Smooth muscle cell (in vitro differentiated cells): ENCODE measurements around the gene MYBL2. TPM values are rescaled to one million over a fixed set of nuclear protein-coding genes. Genes with fewer than 3 reads are reported as not detected.

Experiments
- DNase-seq: peaks from one replicate; lab custom pipeline; 2025; ENCODE audit not compliant: unreplicated experiment; lab: John Stamatoyannopoulos, UW
- H2AFZ ChIP-seq: fragments of 200-600 bp; sonication (generic); 2 replicates; pipeline ENCODE4 v1.6.0; 2016; ENCODE audit warnings: antibody characterized with exemption, low read depth, mild to moderate bottlenecking
- H3F3A ChIP-seq: fragments of 200-600 bp; sonication (generic); 2 replicates; pipeline ENCODE4 v1.6.0; 2017; ENCODE audit warnings: antibody characterized with exemption, low read depth
- H3K27ac ChIP-seq: fragments of 200-600 bp; sonication (generic); 2 replicates; pipeline ENCODE4 v1.5.1; 2016; ENCODE audit warnings: low read depth, mild to moderate bottlenecking
- H3K27me3 ChIP-seq: fragments of 200-600 bp; sonication (generic); 2 replicates; pipeline ENCODE4 v1.6.1; 2016; ENCODE audit warnings: low read depth, mild to moderate bottlenecking
- H3K36me3 ChIP-seq: fragments of 200-600 bp; sonication (generic); 2 replicates; pipeline ENCODE4 v1.5.1; 2016; ENCODE audit warnings: low read depth
- H3K4me1 ChIP-seq: fragments of 200-600 bp; sonication (generic); 2 replicates; pipeline ENCODE4 v1.5.1; 2016; ENCODE audit warnings: low read depth
- H3K4me2 ChIP-seq: fragments of 200-600 bp; sonication (generic); 2 replicates; pipeline ENCODE4 v1.6.0; 2016; ENCODE audit warnings: mild to moderate bottlenecking
- H3K4me3 ChIP-seq: fragments of 200-600 bp; sonication (generic); 2 replicates; pipeline ENCODE4 v1.5.1; 2016; ENCODE audit warnings: mild to moderate bottlenecking
- H3K79me2 ChIP-seq: fragments of 200-600 bp; sonication (generic); 2 replicates; pipeline ENCODE4 v1.6.0; 2016; ENCODE audit warnings: low read depth, mild to moderate bottlenecking
- H3K9ac ChIP-seq: fragments of 200-600 bp; sonication (generic); 2 replicates; pipeline ENCODE4 v1.6.0; 2016; ENCODE audit warnings: low read depth
- H3K9me3 ChIP-seq: fragments of 200-600 bp; sonication (generic); replicated peaks from 2 replicates; pipeline ENCODE4 v1.5.1; 2016; ENCODE audit warnings: low read depth
- H4K20me1 ChIP-seq: fragments of 200-600 bp; sonication (generic); 2 replicates; pipeline ENCODE4 v1.6.0; 2016; ENCODE audit warnings: low read depth
- CTCF ChIP-seq: fragments of 200-600 bp; sonication (generic); IDR thresholded peaks from 2 replicates; pipeline ENCODE4 v1.5.1; 2017; ENCODE audit warnings: borderline replicate concordance, mild to moderate bottlenecking, antibody characterized with exemption; ENCODE audit not compliant: insufficient read depth, poor library complexity, severe bottlenecking
- WGBS: methylation state at CpG from one replicate; pipeline ENCODE4 v1.1.7; 2016; ENCODE audit warnings: low lambda C conversion rate; 5-methylcytosine and 5-hydroxymethylcytosine counted together
- polyA plus RNA-seq: library from polyadenylated mRNA; unstranded; fragments of >200 nt; fragmentation: Nextera tagmentation; extraction: Ambion mirVana; gene quantifications from 2 replicates; pipeline ENCODE4 v1.2.1, GENCODE V29; 2016
- total RNA-seq: library from RNA; depleted of rRNA; stranded (reverse); fragments of >200 nt; gene quantifications from 2 replicates; pipeline ENCODE4 v1.2.3, GENCODE V29; 2014

The MYBL2 gene
- total and polyA plus RNA-seq, 2 experiments from 2014 or later: 8.6 to 26.2 TPM

- Histone ChIP-seq H3K79me2 (no peaks in the 10 kb centered on the region), H4K20me1 (no peaks in the 10 kb centered on the region), H3K9me3 (no peaks in the 10 kb centered on the region), H3K27me3 (no peaks in the 10 kb centered on the region), H3K4me1 (no peaks in the 10 kb centered on the region), H3K27ac (no peak overlapping the region), H3K9ac (no peak overlapping the region), H3K4me2 (no peak overlapping the region), H2AFZ (no peak overlapping the region), H3F3A (peaks cover 2% of the 10 kb centered on the region), H3K4me3 (no peak overlapping the region), H3K36me3 (no peaks in the 10 kb centered on the region)
- no peak for DNase-seq
- WGBS: 92% methylated on average over 8 of the region's 8 CpGs
- no peak for TF ChIP-seq CTCF
These were observed 14.6 kb downstream of the MYBL2 start for GRCh38 chr20:43681468-43681942.

GRCh38 chr20:43681991-43682410, 15.1 kb downstream of the MYBL2 start:
- TF ChIP-seq CTCF: no peak
- Histone ChIP-seq H3K36me3 (no peaks in the 10 kb centered on the region), H3K4me3 (no peak overlapping the region), H3K27ac (no peak overlapping the region), H3K79me2 (no peaks in the 10 kb centered on the region), H3K4me1 (no peaks in the 10 kb centered on the region), H2AFZ (no peak overlapping the region), H4K20me1 (no peaks in the 10 kb centered on the region), H3K27me3 (no peaks in the 10 kb centered on the region), H3F3A (no peaks in the 10 kb centered on the region), H3K4me2 (no peak overlapping the region), H3K9ac (no peak overlapping the region), H3K9me3 (no peaks in the 10 kb centered on the region)
- WGBS: 86% methylated on average over 2 of the region's 2 CpGs
- no peak for DNase-seq

- no peak overlapping the region for H3K9ac ChIP-seq
- H3K9me3 ChIP-seq: no peaks in the 10 kb centered on the region
- H4K20me1 ChIP-seq: no peaks in the 10 kb centered on the region
- no peaks in the 10 kb centered on the region for H3F3A ChIP-seq
- TF ChIP-seq CTCF: no peak
- no peak overlapping the region for H3K4me2 ChIP-seq
- H2AFZ ChIP-seq: no peak overlapping the region
- H3K79me2 ChIP-seq: no peaks in the 10 kb centered on the region
- H3K36me3 ChIP-seq: no peaks in the 10 kb centered on the region
- 95% methylated on average over 9 of the region's 9 CpGs for WGBS
- DNase-seq: no peak
- H3K27me3 ChIP-seq: no peaks in the 10 kb centered on the region
- H3K27ac ChIP-seq: no peak overlapping the region
- no peaks in the 10 kb centered on the region for H3K4me1 ChIP-seq
- H3K4me3 ChIP-seq: no peak overlapping the region
These were observed 15.5 kb downstream of the MYBL2 start for GRCh38 chr20:43682446-43682845.

- H2AFZ ChIP-seq: no peak overlapping the region
- H3K4me1 ChIP-seq: no peaks in the 10 kb centered on the region
- no peaks in the 10 kb centered on the region for H3F3A ChIP-seq
- no peaks in the 10 kb centered on the region for H3K9me3 ChIP-seq
- H3K9ac ChIP-seq: no peak overlapping the region
- no peaks in the 10 kb centered on the region for H3K36me3 ChIP-seq
- TF ChIP-seq CTCF: no peak
- no peaks in the 10 kb centered on the region for H3K27me3 ChIP-seq
- no peak for DNase-seq
- H3K4me3 ChIP-seq: no peak overlapping the region
- no peaks in the 10 kb centered on the region for H4K20me1 ChIP-seq
- no peaks in the 10 kb centered on the region for H3K79me2 ChIP-seq
- H3K4me2 ChIP-seq: no peak overlapping the region
- 97% methylated on average over 13 of the region's 13 CpGs for WGBS
- H3K27ac ChIP-seq: no peak overlapping the region
These were observed 19.9 kb downstream of the MYBL2 start for GRCh38 chr20:43686820-43687219.
